T-helper 2 cell treated with Interferon-gamma antibody and Interleukin-4, amounts not matched to agents 5 μg/mL and 100 μg/mL, for 36 hours (primary cell): ENCODE data around the gene DTNBP1.
A peak's percentile ranks its signal among the peaks of the same experiment; 100 is the strongest.

ENCODE experiments used
- DNase-seq: peaks from one replicate; pipeline ENCODE4 v3.0.0; 2021; ENCODE audit warnings: low spot score
- H3K27ac Mint-ChIP-seq: one replicate; pipeline ENCODE4 v1.8.0; 2021; ENCODE audit warnings: mild to moderate bottlenecking, mixed read lengths
- H3K27me3 Mint-ChIP-seq: one replicate; pipeline ENCODE4 v1.8.0; 2021; ENCODE audit warnings: low read depth, mixed read lengths
- H3K36me3 Mint-ChIP-seq: one replicate; pipeline ENCODE4 v1.8.0; 2021; ENCODE audit warnings: low read depth, mixed read lengths
- H3K4me1 Mint-ChIP-seq: one replicate; pipeline ENCODE4 v1.8.0; 2021; ENCODE audit warnings: low read depth, mixed read lengths
- H3K4me3 Mint-ChIP-seq: one replicate; pipeline ENCODE4 v1.8.0; 2022; ENCODE audit warnings: mild to moderate bottlenecking, moderate library complexity, mixed read lengths
- H3K9me3 Mint-ChIP-seq: one replicate; pipeline ENCODE4 v1.8.0; 2021; ENCODE audit warnings: mixed read lengths

The DTNBP1 gene

DNA sequence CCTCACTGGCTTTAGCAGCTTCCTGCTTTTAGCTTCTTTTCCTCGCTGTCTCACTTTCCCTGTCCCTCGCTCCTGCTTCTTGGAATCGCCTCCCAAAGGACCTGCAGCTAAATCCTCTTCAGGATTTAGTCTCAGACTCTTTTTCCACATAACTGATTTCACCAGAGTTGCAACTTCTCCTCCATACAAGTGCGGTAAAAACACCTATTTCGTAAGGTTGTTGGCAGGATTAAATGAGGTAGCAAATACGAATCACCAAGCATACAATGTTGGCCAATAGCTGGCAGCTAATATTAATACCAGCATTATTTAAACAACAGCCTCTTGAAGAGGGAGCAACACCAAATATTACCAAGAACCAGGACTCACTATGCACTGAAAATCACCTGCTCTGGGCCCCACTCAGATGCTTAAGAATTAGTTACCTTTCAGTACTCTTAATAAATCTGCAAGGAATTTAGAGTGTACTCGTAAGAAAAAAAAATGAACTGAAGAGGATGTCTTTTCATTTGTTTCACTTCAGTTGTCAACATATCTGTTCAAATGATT is 123.0 kb downstream of the DTNBP1 start:
- Mint-ChIP-seq H3K4me3 (no peak overlapping the region), H3K4me1 (no peaks in the 10 kb centered on the region), H3K27ac (no peak overlapping the region), H3K27me3 (no peaks in the 10 kb centered on the region), H3K36me3 (peaks cover 1% of the 10 kb centered on the region), H3K9me3 (peaks cover 3% of the 10 kb centered on the region)
- DNase-seq = no peak

- Mint-ChIP-seq H3K4me1 (no peaks in the 10 kb centered on the region), H3K27ac (no peak overlapping the region), H3K4me3 (no peak overlapping the region), H3K9me3 (peaks cover 3% of the 10 kb centered on the region), H3K27me3 (no peaks in the 10 kb centered on the region), H3K36me3 (peaks cover 1% of the 10 kb centered on the region)
- no peak for DNase-seq
These were observed 123.9 kb downstream of the DTNBP1 start for GRCh38 chr6:15538766-15539495.

DNA sequence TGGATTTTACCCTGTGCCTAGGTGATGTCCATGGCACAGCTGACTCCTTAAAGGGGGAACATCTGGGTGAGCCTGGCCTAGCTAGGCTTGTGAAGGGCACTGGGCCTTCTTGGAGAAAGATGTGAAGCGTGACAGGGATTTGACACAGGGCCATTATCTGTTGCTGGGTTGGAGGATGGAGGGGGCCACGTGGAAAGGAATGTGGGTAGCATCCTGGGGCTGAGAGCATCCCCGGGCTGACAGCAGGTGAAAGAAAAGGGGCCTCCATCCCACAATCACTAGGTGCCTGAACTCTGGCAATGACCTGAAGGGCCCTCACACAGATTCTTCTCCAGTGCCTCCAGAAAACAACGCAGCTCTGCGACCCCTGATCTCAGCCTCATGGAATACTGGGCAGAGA is 124.7 kb downstream of the DTNBP1 start:
- DNase-seq = no peak
- Mint-ChIP-seq H3K9me3 (no peaks in the 10 kb centered on the region), H3K36me3 (peaks cover 4% of the 10 kb centered on the region), H3K27ac (no peak overlapping the region), H3K27me3 (no peaks in the 10 kb centered on the region), H3K4me1 (no peaks in the 10 kb centered on the region), H3K4me3 (no peak overlapping the region)

- H3K36me3 Mint-ChIP-seq = peaks cover 7% of the 10 kb centered on the region
- DNase-seq = no peak
- H3K9me3 Mint-ChIP-seq = no peaks in the 10 kb centered on the region
- no peaks in the 10 kb centered on the region for H3K27me3 Mint-ChIP-seq
- H3K27ac Mint-ChIP-seq = no peak overlapping the region
- no peak overlapping the region for H3K4me3 Mint-ChIP-seq
- H3K4me1 Mint-ChIP-seq = no peaks in the 10 kb centered on the region
These were observed 126.5 kb downstream of the DTNBP1 start for GRCh38 chr6:15536198-15536955.

DNA sequence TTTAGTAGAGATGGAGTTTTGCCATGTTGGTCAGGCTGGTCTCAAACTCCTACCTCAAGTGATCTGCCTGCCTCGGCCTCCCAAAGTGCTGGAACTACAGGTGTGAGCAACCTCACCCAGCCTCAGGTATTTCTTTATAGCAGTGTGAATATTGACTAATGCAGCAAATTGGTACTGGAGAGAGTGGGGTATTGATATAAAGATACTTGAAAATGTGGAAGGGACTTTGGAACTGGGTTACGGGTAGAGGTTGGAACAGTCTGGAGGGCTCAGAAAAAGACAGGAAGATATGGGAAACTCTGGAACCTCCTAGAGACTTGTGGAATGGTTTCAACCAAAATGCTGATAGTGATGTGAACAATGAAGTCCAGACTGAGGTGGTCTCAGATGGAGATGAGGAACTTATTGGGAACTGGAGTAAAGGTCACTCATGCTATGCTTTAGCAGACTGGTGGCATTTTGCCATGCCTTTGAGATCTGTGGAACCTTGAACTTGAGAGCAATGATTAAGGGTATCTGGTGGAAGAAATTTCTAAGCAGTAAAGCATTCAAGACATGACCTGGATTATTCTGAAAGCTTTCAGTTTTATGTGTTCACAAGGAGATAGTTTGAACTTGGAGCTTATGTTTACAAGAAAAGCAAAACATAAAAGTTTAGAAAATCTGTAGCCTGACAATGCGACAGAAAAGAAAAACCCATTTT is 127.2 kb downstream of the DTNBP1 start:
- Mint-ChIP-seq H3K36me3 (peaks cover 11% of the 10 kb centered on the region), H3K9me3 (no peaks in the 10 kb centered on the region), H3K4me3 (no peak overlapping the region), H3K4me1 (no peaks in the 10 kb centered on the region), H3K27me3 (no peaks in the 10 kb centered on the region), H3K27ac (no peak overlapping the region)
- no peak for DNase-seq

GRCh38 chr6:15534974-15535373 is 127.9 kb downstream of the DTNBP1 start:
- Mint-ChIP-seq H3K27ac (no peak overlapping the region), H3K27me3 (no peaks in the 10 kb centered on the region), H3K4me1 (no peaks in the 10 kb centered on the region), H3K36me3 (peaks cover 12% of the 10 kb centered on the region), H3K9me3 (no peaks in the 10 kb centered on the region), H3K4me3 (no peak overlapping the region)
- peak; percentile 2 for DNase-seq

DNA sequence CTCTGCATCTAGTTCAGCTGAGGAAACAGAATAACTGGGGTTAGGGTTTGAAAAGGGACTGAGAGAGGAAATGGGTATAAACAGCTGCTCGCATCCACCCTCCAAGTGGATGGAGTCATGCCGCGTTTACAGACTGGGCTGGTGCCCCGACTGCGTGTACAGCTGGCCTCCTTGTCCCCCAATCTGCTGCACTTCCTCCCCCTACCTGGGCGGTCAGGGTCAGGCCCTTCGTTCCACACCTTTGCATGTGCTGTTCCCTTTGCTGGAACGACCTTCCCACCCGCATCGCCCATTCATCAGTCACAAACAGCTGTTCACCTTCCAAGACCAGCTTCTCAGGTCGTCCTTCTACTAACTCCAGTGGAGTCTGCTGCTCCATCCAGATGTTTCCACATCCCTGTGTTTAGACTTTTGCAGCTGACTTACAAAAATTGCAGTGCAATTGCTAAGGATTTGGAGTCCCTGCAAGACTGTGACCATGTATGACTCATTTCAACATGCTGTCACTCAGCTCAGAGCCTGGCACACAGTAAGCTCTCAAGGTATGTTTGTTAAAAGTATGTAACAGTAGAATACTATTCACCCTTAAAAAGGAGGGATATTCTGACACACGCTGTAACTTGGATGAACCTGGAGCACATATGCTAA is 129.3 kb downstream of the DTNBP1 start:
- Mint-ChIP-seq H3K36me3 (peaks cover 16% of the 10 kb centered on the region), H3K4me1 (no peaks in the 10 kb centered on the region), H3K4me3 (no peak overlapping the region), H3K27me3 (no peaks in the 10 kb centered on the region), H3K9me3 (no peaks in the 10 kb centered on the region), H3K27ac (no peak overlapping the region)
- peak; percentile 3 for DNase-seq

DNA sequence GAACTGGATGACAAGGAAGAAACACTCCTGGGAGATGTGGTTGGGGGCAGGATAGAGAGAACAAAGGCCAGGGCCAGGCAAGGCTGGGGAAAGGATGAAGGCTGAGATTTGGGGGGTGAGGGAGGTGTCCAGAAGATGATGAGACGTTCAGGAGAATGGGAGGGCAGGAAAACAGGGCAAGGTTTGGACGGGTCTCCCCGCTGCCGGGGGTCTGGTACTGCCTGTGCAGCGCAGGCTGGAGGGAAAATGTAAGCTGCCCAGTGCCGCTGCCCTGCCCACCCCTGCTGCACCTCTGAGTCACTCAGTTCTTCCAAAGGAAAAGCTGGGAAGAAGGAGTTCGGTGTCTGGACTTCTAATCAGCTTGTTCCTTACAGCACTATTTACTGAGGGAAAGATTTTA is 130.9 kb downstream of the DTNBP1 start:
- DNase-seq = no peak
- Mint-ChIP-seq H3K9me3 (no peaks in the 10 kb centered on the region), H3K36me3 (peaks cover 22% of the 10 kb centered on the region), H3K27me3 (no peaks in the 10 kb centered on the region), H3K4me1 (no peaks in the 10 kb centered on the region), H3K4me3 (no peak overlapping the region), H3K27ac (no peak overlapping the region)

GRCh38 chr6:15530411-15530810 is 132.4 kb downstream of the DTNBP1 start:
- Mint-ChIP-seq H3K9me3 (no peaks in the 10 kb centered on the region), H3K27me3 (no peaks in the 10 kb centered on the region), H3K27ac (no peak overlapping the region), H3K36me3 (peaks cover 32% of the 10 kb centered on the region), H3K4me1 (no peaks in the 10 kb centered on the region), H3K4me3 (no peak overlapping the region)
- no peak for DNase-seq

DNA sequence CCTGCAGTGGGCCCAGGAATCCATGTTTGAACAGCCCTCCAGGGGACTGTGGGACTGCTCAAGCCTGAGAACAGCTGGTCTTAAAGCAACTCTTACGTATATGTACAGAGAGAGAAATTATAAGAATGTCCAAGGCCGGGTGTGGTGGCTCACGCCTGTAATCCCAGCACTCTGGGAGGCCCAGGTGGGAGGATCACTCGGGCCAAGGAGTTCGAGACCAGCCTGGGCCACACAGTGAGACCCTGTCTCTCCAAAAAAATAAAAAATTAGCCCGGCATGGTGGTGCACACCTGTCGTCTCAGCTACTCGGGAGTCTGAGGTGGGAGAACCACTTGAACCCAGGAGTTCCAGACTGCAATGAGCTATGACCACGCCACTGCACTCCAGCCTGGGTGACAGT is 134.0 kb downstream of the DTNBP1 start:
- Mint-ChIP-seq H3K27ac (no peak overlapping the region), H3K4me1 (no peaks in the 10 kb centered on the region), H3K36me3 (peaks cover 43% of the 10 kb centered on the region), H3K27me3 (no peaks in the 10 kb centered on the region), H3K4me3 (no peak overlapping the region), H3K9me3 (no peaks in the 10 kb centered on the region)
- DNase-seq = no peak

GRCh38 chr6:15527838-15528617 is 134.8 kb downstream of the DTNBP1 start:
- Mint-ChIP-seq H3K4me3 (no peak overlapping the region), H3K9me3 (no peaks in the 10 kb centered on the region), H3K4me1 (no peaks in the 10 kb centered on the region), H3K27ac (no peak overlapping the region), H3K36me3 (peaks cover 42% of the 10 kb centered on the region), H3K27me3 (no peaks in the 10 kb centered on the region)
- no peak for DNase-seq

DNA sequence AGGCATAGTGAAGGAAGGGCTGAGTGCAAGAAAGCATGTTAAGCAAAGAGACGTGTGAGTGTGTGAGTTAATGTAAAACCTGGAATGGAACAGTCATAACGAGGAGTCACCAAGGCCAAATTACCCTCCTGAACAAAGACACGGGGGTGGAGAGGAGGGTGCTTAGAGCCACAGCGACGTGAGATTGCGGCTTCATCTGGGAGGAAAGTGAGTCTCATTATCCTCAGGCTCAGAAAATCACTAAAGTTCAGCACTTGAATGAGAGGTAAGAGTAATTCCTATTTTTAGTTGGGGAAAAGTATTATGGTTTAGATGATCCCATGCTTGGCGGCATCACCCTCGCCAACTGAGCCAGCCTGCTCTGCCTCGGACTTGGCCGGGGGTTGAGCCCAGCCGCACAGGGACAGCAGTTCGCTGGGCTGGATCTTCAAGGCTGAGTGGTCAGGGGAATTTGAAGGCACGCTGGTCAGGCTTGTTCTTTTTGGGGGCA is 136.6 kb downstream of the DTNBP1 start:
- DNase-seq = no peak
- no peaks in the 10 kb centered on the region for H3K27me3 Mint-ChIP-seq
- H3K4me3 Mint-ChIP-seq = no peak overlapping the region
- H3K9me3 Mint-ChIP-seq = no peaks in the 10 kb centered on the region
- peaks cover 6% of the 10 kb centered on the region for H3K4me1 Mint-ChIP-seq
- H3K36me3 Mint-ChIP-seq = peaks cover 53% of the 10 kb centered on the region
- H3K27ac Mint-ChIP-seq = no peak overlapping the region

DNA sequence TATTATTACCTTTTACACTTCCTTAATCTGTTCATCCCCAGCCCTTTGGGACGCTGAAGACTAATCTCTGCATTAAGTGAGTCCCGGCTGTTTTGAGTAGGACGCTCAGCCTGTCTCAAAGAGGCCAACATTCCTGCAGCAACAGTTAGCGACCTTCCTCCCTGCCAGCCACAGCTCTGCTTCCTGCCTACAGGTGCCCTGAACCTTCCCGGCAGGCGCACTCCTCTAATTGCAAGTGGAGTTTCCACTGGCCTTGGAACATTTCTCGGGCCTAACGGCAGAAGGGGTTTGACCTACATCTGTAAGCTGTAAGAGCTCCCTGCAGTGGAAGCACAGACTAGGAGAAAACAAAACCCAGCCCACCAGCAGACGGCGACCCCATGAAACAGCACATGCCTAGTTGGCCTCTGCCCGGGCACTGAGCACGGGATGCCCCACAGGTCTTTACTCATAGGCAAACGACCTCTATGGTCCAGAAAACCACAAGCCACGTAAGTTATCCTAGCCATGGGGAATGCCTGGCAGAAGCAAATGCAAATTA is 137.9 kb downstream of the DTNBP1 start:
- DNase-seq = no peak
- Mint-ChIP-seq H3K27me3 (no peaks in the 10 kb centered on the region), H3K4me1 (peaks cover 6% of the 10 kb centered on the region), H3K36me3 (peaks cover 58% of the 10 kb centered on the region), H3K4me3 (no peak overlapping the region), H3K27ac (no peak overlapping the region), H3K9me3 (no peaks in the 10 kb centered on the region)
